K562 (cell line): ENCODE measurements around the gene SF3B4. TPM values are rescaled to one million over a fixed set of nuclear protein-coding genes. Genes with fewer than 3 reads are reported as not detected.

Source experiments
- CHCHD3 ChIP-seq: fragments of 250-450 bp; sonication (Bioruptor Pico); IDR thresholded peaks from 2 replicates; pipeline ENCODE4 v2.1.2; 2022; ENCODE audit warnings: mild to moderate bottlenecking
- CHD4 ChIP-seq: fragments of 200-600 bp; sonication (generic); IDR thresholded peaks from 3 replicates; pipeline ENCODE4 v1.6.1; 2012; ENCODE audit warnings: low read depth, mild to moderate bottlenecking, mixed read lengths, low read length, inconsistent platforms; ENCODE audit not compliant: insufficient read depth, insufficient replicate concordance, poor library complexity, severe bottlenecking
- L3MBTL2 ChIP-seq: fragments of 450-650 bp; IDR thresholded peaks from 2 replicates; pipeline ENCODE4 v1.6.1; 2016; ENCODE audit warnings: mild to moderate bottlenecking, moderate library complexity
- MTA3 ChIP-seq: fragments of 450-650 bp; formaldehyde crosslinking; IDR thresholded peaks from 2 replicates; pipeline ENCODE4 v1.6.1; 2017; ENCODE audit warnings: mild to moderate bottlenecking, borderline replicate concordance
- NEUROD1 ChIP-seq: fragments of 150-350 bp; IDR thresholded peaks from 2 replicates; pipeline ENCODE4 v1.6.1; 2014; ENCODE audit warnings: borderline replicate concordance, low read length, low read depth; ENCODE audit not compliant: partially characterized antibody
- POLR2G ChIP-seq: fragments of 200-400 bp; formaldehyde crosslinking; IDR thresholded peaks from 2 replicates; pipeline ENCODE4 v1.6.1; 2017; ENCODE audit warnings: low read depth, mild to moderate bottlenecking, antibody characterized with exemption, low read length, moderate library complexity
- ZC3H4 ChIP-seq: sonication (generic); formaldehyde crosslinking; IDR thresholded peaks from 2 replicates; pipeline ENCODE4 v1.9.0; 2021; ENCODE audit warnings: missing genetic modification reagents, borderline replicate concordance
- ZNF143 ChIP-seq: sonication (generic); formaldehyde crosslinking; IDR thresholded peaks from 2 replicates; pipeline ENCODE4 v1.9.0; 2022; ENCODE audit warnings: mild to moderate bottlenecking, missing genetic modification reagents
- ZNF274 ChIP-seq: IDR thresholded peaks from 2 replicates; pipeline ENCODE4 v1.6.1; 2011; ENCODE audit warnings: low read depth, mild to moderate bottlenecking, low read length, moderate library complexity, borderline replicate concordance
- ZNF76 ChIP-seq: fragments of 250-450 bp; sonication (Bioruptor Pico); IDR thresholded peaks from 2 replicates; pipeline ENCODE4 v1.4.0; 2020; ENCODE audit warnings: mild to moderate bottlenecking, moderate library complexity, borderline replicate concordance
- polyA plus RNA-seq, 8 experiments: library from polyadenylated mRNA; depleted of rRNA in 4 of 8; stranded (reverse) in 5 of 8; unstranded in 3 of 8; fragments of >200 nt; fragmentation: Nextera tagmentation in 2 of 8; fragmentation: Illumina TruSeq in 1 of 8; extraction: Ambion mirVana in 2 of 8; extraction: Trizol in 1 of 8; gene quantifications; 2 replicates each; pipeline versions ENCODE4 v1.2.1 to v1.2.3, GENCODE V29; 2011 to 2014; ENCODE audit warnings: inconsistent platforms in 1 of 8, missing spikeins in 1 of 8
- total RNA-seq, 7 experiments: library from RNA; depleted of rRNA in 6 of 7; stranded (reverse); fragments of >200 nt in 6 of 7; fragmentation: Illumina TruSeq in 2 of 7; extraction: Trizol in 2 of 7; gene quantifications; 2 replicates each; pipeline versions ENCODE4 v1.2.1 to v1.2.3, GENCODE V29; 2011 to 2021; ENCODE audit warnings: low replicate concordance in 1 of 7
- TF ChIP-seq, protein P1 (sequence below): sonication (generic); formaldehyde crosslinking; IDR thresholded peaks from 2 replicates; pipeline ENCODE4 v1.4.0; 2020; ENCODE audit warnings: mild to moderate bottlenecking, missing genetic modification reagents
- TF ChIP-seq, protein P2 (sequence below): sonication (generic); formaldehyde crosslinking; IDR thresholded peaks from 2 replicates; pipeline ENCODE4 v1.8.0; 2022; ENCODE audit warnings: missing genetic modification reagents, mild to moderate bottlenecking, borderline replicate concordance
- TF ChIP-seq, protein P3 (sequence below): fragments of 450-650 bp; IDR thresholded peaks from 2 replicates; pipeline ENCODE4 v1.6.1; 2018; ENCODE audit warnings: mild to moderate bottlenecking, low read depth; ENCODE audit not compliant: partially characterized antibody
- TF ChIP-seq, protein P4 (sequence below): IDR thresholded peaks from 2 replicates; pipeline ENCODE4 v1.6.1; 2012; ENCODE audit warnings: low read depth, low read length, improper control_type of control experiment, borderline replicate concordance

The SF3B4 gene
- total and polyA plus RNA-seq, 9 of the 15 experiments (the other 6 are each of a cell fraction or from before 2014, with no cell fraction given) = 3.0 to 88.0 (median 26.1) TPM

DNA sequence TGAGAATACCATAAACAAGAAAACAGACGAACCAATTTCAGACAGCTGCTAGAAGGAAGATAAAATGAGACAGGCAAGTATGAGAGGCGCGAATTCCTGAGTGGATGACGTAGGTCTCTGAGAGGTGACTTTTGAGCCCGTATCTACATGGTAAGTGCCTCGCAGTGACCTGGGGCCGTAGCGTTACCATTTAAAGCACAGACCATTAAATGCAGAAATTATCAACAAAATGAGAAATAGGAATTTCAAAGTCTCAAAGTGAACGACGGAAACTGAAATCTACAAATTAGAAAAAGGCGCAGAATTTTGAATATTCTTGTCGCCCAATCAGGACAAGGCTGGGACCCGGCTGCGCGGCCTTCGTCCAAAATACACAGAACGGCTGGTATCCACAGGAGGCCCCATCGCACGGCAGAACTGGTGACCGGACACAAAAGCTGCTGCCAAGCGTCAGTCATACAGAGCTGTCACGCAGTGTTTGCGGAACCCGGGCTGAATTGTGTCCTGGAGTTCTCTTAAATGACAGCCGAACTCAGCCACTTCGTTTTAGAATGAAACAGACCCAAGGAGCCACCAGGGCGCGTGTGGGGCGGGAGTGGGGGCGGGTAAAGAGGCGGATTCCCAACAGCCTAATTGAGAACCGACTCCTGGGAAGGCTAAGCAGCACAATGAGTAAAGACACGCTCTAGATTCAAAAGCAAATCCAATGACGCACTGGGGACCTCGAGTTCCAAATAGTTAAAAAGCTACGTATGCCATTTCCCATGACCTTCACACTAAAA is 42.1 kb downstream of the SF3B4 start (continued):
- peak; percentile 11; the same call in 1 of the 2 replicates for TF ChIP-seq L3MBTL2
- TF ChIP-seq ZNF143 (CRISPR knock-in tag) = no peak
- peak; percentile 80 for TF ChIP-seq POLR2G
- peak; percentile 21; the same call in 1 of the 2 replicates for TF ChIP-seq MTA3
- TF ChIP-seq ZC3H4 (CRISPR knock-in tag) = peak; percentile 99
- TF ChIP-seq, protein P1, sequence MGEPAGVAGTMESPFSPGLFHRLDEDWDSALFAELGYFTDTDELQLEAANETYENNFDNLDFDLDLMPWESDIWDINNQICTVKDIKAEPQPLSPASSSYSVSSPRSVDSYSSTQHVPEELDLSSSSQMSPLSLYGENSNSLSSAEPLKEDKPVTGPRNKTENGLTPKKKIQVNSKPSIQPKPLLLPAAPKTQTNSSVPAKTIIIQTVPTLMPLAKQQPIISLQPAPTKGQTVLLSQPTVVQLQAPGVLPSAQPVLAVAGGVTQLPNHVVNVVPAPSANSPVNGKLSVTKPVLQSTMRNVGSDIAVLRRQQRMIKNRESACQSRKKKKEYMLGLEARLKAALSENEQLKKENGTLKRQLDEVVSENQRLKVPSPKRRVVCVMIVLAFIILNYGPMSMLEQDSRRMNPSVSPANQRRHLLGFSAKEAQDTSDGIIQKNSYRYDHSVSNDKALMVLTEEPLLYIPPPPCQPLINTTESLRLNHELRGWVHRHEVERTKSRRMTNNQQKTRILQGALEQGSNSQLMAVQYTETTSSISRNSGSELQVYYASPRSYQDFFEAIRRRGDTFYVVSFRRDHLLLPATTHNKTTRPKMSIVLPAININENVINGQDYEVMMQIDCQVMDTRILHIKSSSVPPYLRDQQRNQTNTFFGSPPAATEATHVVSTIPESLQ (CRISPR knock-in tag) = no peak
- TF ChIP-seq, protein P2, sequence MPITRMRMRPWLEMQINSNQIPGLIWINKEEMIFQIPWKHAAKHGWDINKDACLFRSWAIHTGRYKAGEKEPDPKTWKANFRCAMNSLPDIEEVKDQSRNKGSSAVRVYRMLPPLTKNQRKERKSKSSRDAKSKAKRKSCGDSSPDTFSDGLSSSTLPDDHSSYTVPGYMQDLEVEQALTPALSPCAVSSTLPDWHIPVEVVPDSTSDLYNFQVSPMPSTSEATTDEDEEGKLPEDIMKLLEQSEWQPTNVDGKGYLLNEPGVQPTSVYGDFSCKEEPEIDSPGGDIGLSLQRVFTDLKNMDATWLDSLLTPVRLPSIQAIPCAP = no peak
- TF ChIP-seq, protein P3, sequence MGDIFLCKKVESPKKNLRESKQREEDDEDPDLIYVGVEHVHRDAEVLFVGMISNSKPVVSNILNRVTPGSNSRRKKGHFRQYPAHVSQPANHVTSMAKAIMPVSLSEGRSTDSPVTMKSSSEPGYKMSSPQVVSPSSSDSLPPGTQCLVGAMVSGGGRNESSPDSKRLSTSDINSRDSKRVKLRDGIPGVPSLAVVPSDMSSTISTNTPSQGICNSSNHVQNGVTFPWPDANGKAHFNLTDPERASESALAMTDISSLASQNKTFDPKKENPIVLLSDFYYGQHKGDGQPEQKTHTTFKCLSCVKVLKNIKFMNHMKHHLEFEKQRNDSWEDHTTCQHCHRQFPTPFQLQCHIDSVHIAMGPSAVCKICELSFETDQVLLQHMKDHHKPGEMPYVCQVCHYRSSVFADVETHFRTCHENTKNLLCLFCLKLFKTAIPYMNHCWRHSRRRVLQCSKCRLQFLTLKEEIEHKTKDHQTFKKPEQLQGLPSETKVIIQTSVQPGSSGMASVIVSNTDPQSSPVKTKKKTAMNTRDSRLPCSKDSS = no peak
- TF ChIP-seq CHCHD3 (CRISPR knock-in tag) = peak; percentile 92
- TF ChIP-seq ZNF76 (CRISPR knock-in tag) = no peak
- TF ChIP-seq CHD4 = no peak
- no peak for TF ChIP-seq ZNF274
- TF ChIP-seq, protein P4, sequence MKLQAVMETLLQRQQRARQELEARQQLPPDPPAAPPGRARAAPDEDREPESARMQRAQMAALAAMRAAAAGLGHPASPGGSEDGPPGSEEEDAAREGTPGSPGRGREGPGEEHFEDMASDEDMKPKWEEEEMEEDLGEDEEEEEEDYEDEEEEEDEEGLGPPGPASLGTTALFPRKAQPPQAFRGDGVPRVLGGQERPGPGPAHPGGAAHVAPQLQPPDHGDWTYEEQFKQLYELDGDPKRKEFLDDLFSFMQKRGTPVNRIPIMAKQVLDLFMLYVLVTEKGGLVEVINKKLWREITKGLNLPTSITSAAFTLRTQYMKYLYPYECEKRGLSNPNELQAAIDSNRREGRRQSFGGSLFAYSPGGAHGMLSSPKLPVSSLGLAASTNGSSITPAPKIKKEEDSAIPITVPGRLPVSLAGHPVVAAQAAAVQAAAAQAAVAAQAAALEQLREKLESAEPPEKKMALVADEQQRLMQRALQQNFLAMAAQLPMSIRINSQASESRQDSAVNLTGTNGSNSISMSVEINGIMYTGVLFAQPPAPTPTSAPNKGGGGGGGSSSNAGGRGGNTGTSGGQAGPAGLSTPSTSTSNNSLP = no peak
- peak; percentile 7 for TF ChIP-seq NEUROD1
